ENCODE results near the gene PAQR5.
"Not testable (repeated sequence)": the region's sequence is repeated elsewhere in the genome, so short reads cannot be mapped to it uniquely, and the experiment has no call there.

The PAQR5 gene

DNA sequence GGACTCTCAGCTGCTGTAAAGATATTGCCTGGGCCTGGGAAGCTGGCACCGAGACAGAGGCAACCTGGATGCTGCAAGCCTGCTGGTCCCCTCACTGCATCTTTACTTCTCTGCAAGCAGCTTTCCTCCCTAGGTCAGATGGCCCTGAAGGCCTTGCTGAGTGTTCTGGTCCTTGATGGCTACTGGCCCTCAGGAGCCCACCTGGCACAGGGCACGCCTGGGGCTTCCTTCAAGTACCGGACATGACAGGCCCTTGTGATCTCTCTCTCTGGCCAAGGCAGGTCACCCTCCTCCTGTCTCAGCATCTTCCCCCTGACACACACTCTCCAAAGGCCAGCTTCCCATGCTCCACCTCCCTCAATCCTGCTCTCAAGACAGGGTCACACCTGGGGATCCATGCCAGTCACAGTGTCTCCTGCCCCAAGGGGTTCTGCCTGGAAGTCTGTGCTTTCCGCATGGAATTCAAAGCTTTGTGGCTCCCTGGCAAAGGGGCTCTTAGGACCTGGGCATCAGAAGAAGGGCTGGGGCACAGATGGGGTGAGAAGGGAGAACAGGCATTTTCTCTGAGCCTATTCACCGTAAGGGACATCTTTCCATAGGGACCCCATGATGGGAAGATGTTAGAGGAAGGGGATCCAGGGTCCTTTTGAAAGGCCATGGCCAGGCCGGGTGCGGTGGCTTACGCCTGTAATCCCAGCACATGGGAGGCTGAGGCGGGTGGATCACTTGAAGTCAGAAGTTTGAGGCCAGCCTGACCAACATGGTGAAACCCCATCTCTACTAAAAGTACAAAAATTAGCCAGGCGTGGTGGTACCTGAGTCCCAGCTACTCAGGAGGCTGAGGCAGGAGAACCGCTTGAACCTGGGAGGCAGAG lies 4.7 kb upstream of the PAQR5 start:
- DNase-seq (ENCODE audit: low read depth), result no peak

DNA sequence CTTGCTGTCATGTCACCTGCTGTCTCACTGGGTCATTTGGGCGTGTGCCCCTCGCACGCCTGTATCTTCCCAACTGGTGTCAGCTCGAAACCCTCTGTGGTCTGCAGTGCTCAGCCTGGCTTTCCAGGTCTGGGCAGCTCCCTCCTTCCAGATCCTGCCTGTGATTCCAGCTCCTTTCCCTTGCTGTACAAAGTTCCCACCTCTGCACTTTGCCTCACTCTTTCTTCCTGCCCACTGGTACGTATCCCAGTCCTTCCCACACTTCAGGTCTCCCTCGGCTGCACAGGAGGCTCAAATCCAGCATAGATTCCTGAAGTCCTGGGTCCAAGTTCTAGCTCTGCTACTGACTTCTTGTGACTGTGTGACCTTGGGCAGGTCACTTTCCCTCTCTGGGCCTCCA lies 2.1 kb upstream of the PAQR5 start:
- DNase-seq (ENCODE audit: low read depth), result no peak

DNA sequence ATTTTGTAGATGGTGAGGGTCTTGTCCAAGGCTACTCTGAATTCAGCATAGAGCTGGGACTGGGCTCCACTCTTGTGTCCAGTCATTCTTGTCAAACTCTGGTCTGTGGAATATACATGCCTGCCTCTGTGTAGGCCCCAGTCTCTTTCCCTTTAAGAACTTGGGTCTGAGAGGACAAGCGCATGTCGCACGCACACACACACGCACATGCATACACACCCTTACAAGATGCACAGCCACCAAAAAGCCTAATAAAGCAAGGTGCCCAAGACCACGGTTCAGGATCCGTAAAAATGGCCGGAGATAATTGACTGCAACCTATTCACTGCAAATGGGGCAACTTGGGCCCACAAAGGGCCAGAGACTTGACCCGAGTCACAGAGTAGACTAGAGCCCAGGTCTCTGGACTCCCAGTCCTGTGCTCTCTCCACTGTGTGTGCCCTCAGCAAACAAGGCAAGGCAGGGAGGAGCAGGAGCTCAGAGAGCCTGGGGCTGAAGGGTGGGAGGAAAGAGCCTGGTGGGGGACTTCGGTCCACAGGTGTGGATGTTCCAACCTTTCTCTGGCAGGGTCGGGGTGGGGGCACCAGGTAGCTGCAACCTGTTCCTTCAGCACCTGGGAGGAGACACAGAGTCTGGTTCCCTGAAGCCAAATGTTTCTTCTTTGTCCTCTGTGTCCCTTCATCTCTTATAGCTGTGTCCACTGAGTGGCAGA lies 914 bp upstream of the PAQR5 start:
- no peak for DNase-seq (ENCODE audit: low read depth)

DNA sequence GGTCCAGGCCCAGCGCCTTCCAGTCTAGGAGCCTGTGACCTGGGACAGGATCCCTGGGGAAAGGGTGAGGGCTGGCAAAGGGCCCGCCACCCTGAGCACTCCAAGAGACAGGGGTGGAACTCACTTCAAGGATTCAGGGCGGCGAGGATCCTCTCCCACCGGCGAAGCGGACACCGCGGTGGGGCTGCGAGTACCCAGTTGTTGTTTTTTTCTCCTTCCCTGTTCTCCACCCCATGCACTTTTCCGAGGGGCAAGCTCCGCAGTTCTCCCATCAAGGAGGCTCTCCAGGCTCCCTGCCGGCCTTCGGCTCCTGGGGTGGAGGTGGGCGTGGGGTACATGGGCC lies 387 bp upstream of the PAQR5 start:
- DNase-seq (ENCODE audit: low read depth), result no peak

DNA sequence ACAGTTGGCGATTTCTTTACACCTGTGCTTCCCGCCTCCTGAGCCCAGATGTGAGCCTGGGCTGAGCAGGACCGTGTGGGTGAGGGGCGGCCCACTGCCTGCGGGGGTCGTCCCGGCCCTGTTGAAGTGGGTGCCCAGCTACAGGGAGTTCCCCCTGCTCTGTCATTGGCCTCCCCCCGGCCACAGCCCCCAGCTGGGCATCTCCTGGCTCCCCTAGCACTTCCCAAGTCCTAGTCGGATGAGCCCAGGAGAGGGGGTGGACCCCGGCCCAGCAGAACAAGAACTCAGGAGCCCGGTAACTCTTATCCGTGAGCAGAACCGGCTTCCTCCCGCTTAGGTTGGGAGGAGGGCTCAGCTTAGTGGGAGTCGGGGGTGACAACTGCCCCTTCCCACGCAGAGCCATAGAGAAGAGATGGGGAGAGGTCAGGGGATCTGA lies 757 bp downstream of the PAQR5 start:
- no peak for DNase-seq (ENCODE audit: low read depth)

DNA sequence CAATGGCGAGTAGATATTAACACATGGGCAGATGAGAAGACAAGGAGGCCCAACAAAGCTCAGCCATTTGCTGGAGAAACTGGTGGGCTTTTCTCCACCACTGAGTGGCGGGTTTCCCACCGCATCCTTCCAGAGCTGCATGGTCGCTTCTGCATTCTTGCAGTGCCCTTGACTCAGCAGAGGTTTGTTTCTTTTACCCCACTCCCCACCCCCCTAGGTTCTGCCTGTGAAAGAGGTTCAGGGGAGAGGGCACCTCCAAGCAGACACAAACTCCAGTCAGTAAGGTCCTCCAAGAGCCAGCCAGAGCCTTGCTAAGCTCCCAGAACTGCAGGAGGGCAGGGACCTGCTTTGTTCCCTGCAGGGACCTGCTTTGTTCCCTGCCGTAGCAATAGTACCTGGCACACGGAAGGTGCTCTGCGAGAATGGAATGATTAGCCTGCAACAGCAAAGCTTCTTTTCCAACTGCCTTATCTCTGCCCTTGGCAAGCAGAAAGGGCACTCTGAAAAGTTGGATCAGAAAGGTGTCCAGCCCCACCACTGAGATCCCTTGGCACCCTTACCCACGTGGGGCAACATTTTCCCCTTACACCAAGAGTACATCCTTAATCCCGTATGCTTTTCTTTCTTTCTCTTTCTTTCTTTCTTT lies 1.4 kb downstream of the PAQR5 start:
- DNase-seq (ENCODE audit: low read depth), result no peak

DNA sequence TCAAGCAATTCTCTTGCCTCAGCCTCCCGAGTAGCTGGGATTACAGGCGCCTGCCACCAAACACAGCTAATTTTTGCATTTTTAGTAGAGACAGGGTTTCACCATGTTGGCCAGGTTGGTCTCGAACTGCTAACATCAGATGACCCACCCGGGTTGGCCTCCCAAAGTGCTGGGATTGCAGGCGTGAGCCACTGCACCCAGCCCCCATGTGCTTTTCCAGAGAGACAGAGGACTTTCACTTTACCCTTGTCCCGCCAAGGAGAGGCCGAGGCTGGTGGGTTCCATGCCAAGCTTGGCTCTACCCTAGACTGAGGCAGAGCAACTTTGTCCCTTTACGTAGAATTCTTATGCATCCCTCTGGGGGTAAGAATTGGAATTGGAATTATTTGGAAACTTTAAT lies 2.4 kb downstream of the PAQR5 start:
- not testable (repeated sequence) for DNase-seq (ENCODE audit: low read depth)

DNA sequence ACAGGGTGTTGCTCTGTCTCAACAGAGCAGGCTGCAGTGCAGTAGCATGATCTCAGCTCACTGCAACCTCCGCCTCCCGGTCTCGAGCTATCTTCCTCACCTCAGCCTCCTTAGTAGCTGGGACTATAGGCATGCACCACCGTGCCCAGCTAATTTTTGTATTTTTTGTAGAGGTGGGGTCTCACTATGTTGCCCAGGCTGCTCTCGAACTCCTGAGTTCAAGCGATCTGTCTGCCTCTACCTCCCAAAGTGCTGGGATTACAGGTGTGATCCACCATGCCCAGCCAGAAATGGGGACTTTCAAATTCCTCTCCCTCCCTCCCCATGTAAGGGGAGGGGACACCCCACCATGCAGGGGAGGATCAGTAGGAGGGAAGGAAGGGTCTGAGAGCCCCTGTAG lies 3.4 kb downstream of the PAQR5 start:
- DNase-seq (ENCODE audit: low read depth), result not testable (repeated sequence)

DNA sequence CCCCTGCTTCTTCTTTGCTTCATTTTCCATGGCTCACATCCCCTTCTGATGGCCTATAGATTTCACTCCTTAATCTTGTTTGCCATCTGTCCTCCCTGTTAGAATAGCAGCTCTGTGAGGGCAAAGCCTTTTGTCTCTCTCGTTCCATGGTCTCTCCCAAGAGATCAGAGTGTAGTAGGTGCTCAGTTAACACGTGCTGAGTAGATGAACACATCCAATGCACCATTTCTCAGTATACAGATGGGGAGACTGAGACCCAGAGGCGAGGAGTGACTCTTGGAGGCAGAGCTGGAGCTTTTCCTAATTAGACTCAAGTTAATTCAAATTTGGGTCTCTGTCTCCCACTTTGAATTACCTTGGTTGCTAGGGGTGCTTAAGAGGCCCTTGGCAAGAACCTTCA lies 4.2 kb downstream of the PAQR5 start:
- no peak for DNase-seq (ENCODE audit: low read depth)

DNA sequence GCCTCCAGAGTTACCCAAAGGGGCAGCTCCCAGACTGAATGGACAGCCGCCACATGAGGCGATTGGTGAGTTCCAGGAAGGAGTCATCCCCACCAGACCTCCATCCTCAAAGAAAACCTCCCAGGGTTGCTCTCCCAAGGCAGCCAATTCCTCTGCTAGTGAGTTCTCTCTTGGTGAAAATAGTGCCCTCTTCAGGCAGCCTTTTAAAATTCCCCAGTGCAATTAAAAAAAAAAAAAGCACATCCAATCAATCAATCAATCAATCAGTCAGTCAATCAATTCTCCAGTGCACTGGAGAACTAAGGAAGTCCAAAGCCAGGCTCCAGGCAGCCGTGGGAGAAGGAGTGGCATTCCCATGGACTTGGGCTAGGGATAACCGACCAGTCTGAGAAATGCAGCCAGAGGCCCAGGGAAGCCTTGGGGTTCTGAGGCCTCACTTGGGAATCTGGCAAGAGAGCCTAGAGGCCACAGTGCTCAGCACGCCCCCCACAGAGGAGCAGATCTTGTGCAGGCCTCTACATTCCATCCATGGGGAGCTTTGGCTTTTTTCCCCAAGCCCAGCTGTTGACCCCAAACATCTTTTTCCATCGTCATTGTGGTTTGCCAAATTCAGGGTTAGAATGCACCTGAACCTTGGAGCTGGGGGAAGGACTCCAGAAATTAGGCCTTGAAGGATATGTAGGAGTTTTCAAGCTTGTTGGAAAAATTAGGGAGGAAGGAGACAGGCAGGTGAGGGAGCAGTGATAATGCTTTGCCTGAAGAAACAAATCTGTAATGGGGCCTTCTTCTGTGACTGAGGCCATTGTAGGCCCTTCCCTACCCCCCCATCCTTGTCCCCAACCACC lies 4.8 kb downstream of the PAQR5 start:
- DNase-seq (ENCODE audit: low read depth), result no peak

DNA sequence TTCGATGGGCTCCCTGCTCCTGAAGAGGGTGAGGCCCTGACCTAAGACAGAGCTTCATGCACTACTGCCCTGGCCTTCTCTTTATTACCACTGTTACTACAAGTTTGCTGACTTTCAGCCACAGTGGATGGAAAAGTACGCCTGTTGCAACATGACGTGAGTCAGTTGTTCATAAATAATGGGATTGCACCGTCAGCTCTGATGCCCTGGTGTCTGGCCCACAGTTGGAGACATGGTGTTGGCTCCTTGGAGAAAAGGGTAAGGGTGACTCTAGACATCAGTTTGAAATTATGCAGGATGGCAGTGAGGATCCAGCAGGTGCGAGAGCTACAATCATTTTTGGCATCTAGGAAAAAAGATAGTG lies 5.5 kb downstream of the PAQR5 start:
- DNase-seq (ENCODE audit: low read depth), result peak; percentile 60

DNA sequence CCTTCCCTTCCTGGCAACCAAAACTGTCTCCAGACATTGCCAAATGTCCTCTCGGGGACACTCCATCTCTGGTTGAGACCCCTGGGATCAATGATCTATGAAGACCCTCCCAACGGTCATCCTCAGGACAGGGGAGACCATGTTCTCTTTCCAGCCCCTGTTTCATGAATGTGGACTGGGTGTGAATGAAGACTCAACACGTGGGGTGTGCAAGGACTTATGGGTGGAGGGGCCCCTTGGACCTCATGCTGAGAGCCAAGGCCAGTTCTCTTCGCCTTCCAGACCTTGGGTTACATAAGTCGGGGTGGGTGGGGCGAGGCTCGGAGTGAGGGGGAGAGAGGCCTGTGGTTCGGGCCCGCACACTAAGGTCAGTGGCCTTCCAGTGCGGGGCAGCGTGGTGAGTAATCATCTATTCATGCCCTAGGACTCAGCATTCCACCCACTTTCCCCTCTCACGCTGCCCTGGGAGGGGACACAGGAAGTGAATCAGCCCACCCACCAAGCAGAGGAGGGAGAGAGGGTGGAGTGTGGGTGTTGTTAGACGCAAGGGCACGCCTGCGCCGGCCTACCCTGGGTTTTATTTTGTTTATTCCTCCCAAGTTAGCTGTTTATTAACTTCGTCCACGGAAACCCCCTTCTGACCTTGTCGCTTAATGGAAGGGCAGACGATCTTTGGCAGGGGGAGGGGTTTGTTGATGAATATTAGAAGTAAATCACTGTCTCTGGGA lies 6.7 kb downstream of the PAQR5 start:
- DNase-seq (ENCODE audit: low read depth), result peak; percentile 55

DNA sequence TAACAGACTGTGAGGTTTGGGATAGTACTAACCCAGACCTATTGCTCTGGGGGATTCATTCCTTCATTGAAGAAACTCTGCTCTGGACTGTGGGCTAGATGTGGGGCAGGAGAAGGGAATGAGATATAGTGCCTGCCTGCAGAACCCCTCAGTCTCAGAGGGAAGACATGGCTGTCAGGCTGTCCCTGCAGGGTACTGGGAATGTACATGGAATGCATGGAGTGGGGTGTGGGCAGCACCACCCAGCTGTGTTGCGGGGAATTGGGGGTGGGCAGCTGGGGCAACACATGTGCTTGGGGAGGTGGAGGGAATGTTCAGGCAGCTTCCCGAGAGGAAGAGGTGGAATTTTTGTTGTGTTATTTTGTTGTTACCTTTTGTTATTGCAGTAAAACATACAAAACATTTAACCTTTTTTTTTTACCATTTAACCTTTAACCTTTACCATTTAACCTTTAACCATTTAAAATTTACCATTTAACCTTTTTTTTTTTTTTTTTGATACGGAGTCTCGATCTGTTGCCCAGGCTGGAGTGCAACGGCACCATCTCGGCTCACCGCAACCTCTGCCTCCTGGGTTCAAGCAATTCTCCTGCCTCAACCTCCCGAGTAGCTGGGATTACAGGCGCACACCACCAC lies 7.3 kb downstream of the PAQR5 start:
- no peak for DNase-seq (ENCODE audit: low read depth)

DNA sequence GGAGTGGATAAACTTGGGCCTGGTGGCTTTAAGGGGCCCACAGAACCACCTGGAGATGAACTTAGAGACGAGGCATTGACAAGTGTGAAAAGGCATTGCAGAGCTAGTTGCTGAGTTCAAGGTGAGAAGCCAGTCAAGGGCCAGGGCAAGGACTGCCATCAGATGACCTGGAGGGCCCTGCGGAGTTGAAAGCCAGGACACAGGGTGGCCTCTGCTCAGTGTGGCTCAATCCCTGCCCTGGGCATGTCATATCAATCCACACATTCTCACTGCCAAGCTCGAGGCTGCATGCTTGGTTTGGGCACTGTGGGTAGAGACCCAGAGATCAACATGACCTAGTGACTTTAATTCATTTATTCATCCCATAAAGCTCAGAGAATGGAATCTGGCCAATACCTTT lies 9.2 kb downstream of the PAQR5 start:
- no peak for DNase-seq (ENCODE audit: low read depth)

DNA sequence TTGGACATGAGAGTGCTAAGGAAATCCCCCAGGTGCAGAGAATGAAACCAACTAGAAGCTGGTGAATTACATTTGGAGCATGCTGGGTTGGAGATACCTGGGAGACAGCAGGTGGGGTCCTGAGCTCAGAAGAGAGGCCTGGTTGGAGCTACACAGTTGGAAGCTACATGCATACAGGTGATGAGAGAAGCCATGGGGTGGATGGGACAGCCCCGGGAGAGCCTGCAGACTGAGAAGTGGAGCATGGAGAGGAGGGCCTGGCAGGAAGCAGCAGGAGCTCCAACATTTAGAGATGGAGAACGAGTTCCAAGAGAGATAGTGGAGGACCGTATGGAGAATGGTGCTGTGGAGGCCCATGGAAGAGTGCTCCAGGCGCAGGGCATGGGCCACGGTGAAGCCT lies 10.2 kb downstream of the PAQR5 start:
- DNase-seq (ENCODE audit: low read depth), result no peak

DNA sequence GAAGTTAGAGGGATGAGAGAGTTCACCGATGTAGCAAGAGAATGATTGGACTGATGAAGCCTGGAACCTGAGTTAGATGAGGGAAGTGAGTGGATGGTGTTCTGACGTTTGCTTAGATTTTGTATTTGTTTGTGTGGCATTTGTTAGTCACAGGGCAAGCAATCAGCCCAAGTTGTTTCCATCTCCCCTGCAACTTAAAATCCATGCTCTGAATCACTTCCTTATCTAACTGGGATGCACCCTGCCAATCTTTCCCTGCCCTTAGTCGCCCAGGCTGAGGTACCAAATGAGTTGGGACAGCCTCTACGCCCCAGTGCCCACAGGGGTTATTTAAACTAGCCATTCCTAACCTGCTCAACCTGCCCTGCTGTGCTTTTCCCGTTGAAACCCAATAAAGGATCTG lies 12.6 kb downstream of the PAQR5 start:
- DNase-seq (ENCODE audit: low read depth), result no peak

DNA sequence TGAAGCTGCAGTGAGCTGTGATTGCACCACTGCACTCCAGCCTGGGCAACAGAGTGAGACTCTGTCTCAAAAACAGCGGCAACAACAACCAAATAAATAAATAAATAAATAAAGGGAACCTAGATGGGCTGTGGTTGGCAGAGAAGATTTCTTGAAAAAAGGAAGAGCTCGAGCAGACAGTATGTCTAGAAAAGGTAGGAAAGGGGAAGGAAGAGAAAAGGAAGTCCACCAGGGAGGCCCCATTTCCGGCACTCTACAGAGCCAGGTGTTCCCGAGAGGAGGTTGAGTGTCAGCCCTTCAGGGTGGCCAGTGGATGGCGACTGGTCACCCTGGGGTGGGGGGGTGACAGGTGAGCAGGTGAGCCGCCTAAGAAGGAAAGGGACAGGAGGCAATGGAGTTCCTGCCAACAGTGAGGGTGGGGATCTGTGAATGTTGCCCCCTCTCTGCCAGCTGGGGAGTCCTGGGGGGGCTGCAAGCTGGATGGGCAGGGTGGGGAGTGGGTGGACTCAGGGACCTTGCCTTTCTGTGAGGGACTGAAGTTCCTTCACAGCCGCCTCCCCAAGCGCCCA lies 14.8 kb downstream of the PAQR5 start:
- DNase-seq (ENCODE audit: low read depth), result no peak

DNA sequence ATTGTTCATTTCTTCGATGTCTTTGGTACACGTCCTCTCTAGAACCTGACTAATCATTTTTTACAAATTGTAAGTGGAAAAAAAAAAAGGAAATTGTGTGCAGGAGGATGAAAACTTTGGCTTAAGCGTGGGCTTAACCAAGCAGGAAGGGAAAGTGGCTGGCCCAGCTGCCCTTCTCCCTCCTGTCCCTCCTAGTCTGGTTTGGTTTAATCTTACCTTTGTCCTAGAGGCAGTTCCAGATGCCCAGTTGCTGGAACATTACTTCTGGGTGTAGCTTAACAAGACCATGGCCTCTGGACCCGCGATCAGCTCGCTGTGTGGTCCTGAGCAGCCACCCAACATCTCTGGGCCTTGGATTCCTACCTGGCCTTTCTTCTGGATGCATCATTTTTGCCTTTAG lies 15.4 kb downstream of the PAQR5 start:
- no peak for DNase-seq (ENCODE audit: low read depth)

DNA sequence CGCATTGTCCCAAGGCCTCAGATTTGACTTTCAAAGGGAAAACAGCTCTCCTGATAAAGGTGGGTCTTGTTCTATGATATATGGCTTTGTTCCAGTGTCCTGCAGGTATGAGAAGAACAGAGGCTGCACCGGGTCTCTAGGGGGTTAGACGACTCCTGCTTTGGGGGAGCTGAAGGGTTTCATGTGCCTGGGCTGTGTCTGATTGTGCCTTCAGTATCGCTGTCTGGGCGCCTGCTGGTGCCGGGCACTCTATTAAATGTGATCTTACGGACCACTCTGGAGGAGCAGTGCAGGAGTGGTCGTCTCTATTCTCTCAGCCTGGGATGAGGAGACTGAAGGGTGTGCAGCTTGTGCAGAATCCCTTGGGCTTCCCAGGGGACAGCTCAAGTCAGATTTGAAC lies 16.0 kb downstream of the PAQR5 start:
- DNase-seq (ENCODE audit: low read depth), result no peak

DNA sequence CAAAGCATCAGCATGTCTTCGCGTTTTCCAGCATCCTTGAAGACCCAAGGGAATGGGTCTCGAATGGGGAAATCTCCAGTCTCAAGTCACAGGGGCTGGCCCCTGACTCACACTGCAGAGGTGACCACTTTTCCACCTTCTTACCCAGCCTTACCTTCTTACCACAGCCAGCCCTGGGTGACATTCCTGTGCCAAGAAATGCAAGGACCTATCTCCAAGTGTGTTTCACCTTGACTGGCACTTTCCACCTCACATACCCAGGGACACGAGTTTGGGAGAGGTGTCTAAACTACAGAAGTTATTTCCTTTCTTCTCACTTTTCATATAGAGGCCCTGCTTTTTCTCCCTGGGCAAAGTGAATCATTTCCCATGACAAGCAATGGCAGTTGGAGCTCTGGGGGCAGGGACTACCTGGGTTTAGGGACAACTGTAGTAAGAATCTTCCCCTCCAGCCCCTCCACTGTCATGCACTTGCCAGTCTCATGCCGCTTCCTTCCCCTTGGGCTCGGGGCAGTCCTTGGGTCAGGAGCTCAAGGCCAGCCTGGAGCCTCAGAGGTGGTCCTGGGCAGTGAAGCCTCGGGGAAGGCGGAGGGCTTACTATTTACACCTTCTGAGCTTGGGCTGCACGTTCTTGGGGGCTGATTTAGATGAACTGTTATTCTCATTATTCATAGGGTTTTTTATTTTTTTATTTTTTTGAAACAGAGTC lies 16.8 kb downstream of the PAQR5 start:
- DNase-seq (ENCODE audit: low read depth), result no peak

Data from fibroblast of the conjunctiva (primary cell).